NCI-H2196 (cell line): Measurements from ENCODE around the gene CFLAR.

Experiments
- DNase-seq: peaks from one replicate; lab custom pipeline; 2025; ENCODE audit not compliant: unreplicated experiment; lab: John Stamatoyannopoulos, UW

Gene CFLAR

DNA sequence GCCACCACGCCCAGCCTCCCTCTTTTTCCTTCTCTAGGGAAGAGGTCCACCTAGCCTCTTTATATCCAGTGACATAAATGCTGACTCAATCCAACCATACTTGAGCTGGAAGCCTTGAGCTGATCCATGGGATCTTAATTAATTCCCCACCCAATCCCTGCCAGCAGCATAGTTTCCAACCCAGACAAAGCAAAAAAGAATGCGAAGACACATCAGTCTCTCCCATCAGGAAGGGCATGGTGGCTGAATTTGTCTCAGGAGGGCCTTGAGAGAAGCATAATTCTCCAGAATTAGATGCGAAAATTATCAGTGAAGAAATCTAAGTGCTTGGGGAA lies 89.5 kb downstream of the CFLAR start:
- no peak for DNase-seq

- no peak for DNase-seq
These were observed 92.7 kb downstream of the CFLAR start for GRCh38 chr2:201208563-201209252.

GRCh38 chr2:201215963-201216362 lies 100.0 kb downstream of the CFLAR start:
- DNase-seq = no peak

DNA sequence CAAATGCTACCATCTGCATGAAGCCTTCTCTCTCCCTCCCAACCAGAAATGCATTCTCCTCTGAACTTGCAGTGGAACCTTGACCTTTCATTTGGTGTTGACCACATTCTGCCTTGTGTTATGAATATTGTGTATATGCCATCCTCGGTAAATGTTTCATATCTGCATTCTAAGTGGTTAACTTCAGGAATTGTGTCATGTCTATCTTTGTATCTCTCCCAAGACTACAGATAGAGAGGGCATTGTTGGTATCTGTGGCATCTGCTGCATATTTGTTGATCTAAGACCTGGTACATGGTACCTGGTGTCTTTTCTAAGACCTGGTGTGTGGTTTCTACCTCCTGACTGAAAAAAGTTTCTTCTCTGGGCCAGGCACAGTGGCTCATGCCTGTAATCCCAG lies 101.0 kb downstream of the CFLAR start:
- DNase-seq = no peak

DNA sequence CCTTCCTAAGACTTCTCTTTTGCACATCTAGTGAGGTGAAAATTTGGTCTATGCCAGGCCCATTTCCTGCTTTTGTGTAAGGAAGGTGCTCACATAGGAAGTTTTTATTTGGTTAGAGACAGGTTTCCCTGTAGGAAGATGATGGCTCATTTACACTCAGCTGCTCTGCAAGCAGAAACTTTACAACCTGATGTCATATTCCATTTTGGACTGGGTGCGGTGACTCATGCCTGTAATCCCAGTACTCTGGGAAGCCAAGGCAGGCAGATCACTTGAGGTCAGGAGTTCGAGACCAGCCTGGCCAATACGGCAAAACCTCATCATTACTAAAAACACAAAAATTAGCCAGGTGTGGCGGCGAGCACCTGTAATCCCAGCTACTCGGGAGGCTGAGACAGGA lies 102.8 kb downstream of the CFLAR start:
- DNase-seq = no peak

DNA sequence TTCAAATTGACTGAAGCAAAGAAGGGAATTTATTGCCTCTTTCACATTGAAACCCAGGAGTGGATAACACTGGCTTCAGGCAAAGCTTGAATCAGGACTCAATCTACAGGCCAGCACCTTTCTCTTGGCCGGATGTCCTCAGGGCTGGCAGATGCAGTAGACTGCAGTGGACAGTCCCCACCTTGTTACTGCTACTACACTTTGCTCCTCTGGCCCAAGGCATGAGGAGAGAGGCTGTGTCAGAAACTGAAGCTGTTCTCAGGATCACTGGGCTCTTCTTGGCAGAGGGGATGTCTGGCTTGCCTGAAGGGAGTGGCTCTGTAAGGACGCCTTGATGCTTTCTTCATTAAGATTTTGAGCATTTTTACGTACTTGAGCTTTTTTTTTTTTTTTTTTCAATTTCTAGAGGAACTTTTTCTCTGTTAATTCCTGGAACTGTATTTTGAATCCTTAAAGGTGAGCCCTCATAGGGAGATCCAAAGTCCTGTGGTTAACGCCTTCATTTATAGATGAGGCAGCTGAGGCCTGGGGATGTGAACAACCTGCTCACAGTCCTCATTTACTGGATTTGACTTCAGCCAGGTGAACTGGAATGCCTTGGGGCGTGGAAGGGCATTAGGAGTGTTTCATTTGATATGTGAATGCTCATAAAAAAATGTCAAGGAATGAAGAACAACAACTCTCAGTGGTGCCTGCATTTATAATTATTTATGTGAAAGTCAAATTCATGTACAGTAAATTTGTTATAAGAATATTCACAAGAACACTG lies 103.5 kb downstream of the CFLAR start:
- DNase-seq = no peak

- peak; percentile 36 for DNase-seq
These were observed 104.2 kb downstream of the CFLAR start for GRCh38 chr2:201220102-201220570.

GRCh38 chr2:201223089-201224073 lies 107.4 kb downstream of the CFLAR start:
- no peak for DNase-seq
